GM18505 (cell line): Measurements from ENCODE around the gene SEMA3E.
"Not testable (repeated sequence)": the region's sequence is repeated elsewhere in the genome, so short reads cannot be mapped to it uniquely, and the experiment has no call there.

ENCODE experiments used
- ATAC-seq: cut with Tn5 transposase; IDR thresholded peaks from one replicate; pipeline ENCODE4 v1.9.1; 2021; ENCODE audit not compliant: unreplicated experiment
- POLR2A ChIP-seq: IDR thresholded peaks from 4 replicates; pipeline ENCODE4 v1.6.1; 2011; ENCODE audit warnings: borderline replicate concordance; ENCODE audit not compliant: insufficient read depth, insufficient read length; ENCODE audit errors: extremely low read depth

The SEMA3E gene

DNA sequence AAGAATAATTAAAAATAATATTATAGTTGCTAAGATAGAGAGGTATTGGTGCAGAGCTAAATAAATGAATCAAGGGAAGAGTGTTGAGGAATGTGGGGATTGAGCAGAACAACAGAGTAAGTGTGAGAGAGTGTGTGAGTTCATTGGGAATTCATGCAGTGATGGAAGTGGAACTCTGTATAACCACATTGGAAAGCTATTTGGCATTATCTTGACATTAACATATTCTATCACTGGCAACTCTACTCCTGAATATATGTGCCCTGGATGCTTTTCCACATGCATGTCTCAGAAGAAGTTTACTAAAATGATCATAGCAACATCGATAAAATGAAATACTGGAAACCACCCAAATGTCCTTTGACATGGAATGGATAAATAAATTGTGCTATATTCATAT, 164.1 kb downstream of the SEMA3E start:
- no peak for ATAC-seq
- TF ChIP-seq POLR2A: no peak

GRCh38 chr7:83484266-83484665, 164.7 kb downstream of the SEMA3E start:
- TF ChIP-seq POLR2A: no peak
- ATAC-seq: no peak

GRCh38 chr7:83478616-83479015, 170.3 kb downstream of the SEMA3E start:
- ATAC-seq: no peak

GRCh38 chr7:83476511-83477050, 172.4 kb downstream of the SEMA3E start:
- ATAC-seq: no peak
- no peak for TF ChIP-seq POLR2A

More at GRCh38 chr7:83478616-83479015, 170.3 kb downstream of the SEMA3E start:
- no peak for TF ChIP-seq POLR2A

DNA sequence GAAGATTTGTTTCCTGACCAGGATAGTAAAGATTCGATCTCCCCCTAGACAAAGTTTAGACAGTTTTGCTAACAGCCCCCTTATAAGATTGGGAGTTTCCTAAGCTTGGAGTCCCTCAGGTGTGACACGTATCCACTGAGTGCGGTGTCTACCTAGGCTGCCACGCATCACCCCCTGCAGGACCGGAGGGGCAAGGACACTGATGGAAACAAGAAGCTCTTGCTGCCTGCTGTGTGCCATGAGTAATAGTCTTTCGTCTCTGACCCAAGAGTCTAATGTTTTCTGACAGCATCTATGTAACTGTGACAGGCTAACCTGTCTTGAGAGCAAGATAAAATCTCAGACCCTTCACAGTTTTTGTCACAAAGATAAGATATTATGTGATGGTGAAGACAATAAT, 173.5 kb downstream of the SEMA3E start:
- no peak for TF ChIP-seq POLR2A
- ATAC-seq: no peak

- no peak for TF ChIP-seq POLR2A
- ATAC-seq: no peak
These were observed 176.6 kb downstream of the SEMA3E start for GRCh38 chr7:83472376-83472775.

GRCh38 chr7:83469491-83469890, 179.4 kb downstream of the SEMA3E start:
- no peak for TF ChIP-seq POLR2A
- ATAC-seq: no peak

GRCh38 chr7:83469076-83469475, 179.9 kb downstream of the SEMA3E start:
- no peak for ATAC-seq
- TF ChIP-seq POLR2A: no peak

GRCh38 chr7:83468251-83468739, 180.6 kb downstream of the SEMA3E start:
- no peak for TF ChIP-seq POLR2A
- peak; percentile 98 for ATAC-seq

GRCh38 chr7:83467493-83467892, 181.4 kb downstream of the SEMA3E start:
- no peak for TF ChIP-seq POLR2A
- ATAC-seq: no peak

- ATAC-seq: no peak
- TF ChIP-seq POLR2A: no peak
These were observed 182.0 kb downstream of the SEMA3E start for GRCh38 chr7:83466956-83467355.

- ATAC-seq: no peak
- no peak for TF ChIP-seq POLR2A
These were observed 182.6 kb downstream of the SEMA3E start for GRCh38 chr7:83466187-83466923.

DNA sequence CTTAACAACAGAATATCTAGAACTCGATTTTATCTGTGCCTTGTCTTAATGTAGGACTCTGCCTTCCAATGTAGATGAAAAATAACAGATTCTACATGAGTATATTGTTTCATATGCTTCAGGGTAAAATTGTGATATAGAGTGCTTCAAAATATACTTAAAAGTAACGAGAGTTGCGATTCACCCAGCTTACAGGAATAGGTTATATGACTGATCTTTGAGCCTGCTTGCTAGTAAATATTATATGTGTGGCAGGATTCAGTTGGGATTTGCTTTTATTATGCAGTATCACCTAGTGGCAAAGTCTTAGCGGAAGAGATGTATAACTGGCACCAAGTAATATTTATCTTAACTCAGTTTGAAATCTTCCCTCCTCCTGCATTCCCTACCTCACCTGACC, 183.3 kb downstream of the SEMA3E start:
- ATAC-seq: no peak
- no peak for TF ChIP-seq POLR2A

GRCh38 chr7:83461820-83462219, 187.1 kb downstream of the SEMA3E start:
- ATAC-seq: not testable (repeated sequence)

DNA sequence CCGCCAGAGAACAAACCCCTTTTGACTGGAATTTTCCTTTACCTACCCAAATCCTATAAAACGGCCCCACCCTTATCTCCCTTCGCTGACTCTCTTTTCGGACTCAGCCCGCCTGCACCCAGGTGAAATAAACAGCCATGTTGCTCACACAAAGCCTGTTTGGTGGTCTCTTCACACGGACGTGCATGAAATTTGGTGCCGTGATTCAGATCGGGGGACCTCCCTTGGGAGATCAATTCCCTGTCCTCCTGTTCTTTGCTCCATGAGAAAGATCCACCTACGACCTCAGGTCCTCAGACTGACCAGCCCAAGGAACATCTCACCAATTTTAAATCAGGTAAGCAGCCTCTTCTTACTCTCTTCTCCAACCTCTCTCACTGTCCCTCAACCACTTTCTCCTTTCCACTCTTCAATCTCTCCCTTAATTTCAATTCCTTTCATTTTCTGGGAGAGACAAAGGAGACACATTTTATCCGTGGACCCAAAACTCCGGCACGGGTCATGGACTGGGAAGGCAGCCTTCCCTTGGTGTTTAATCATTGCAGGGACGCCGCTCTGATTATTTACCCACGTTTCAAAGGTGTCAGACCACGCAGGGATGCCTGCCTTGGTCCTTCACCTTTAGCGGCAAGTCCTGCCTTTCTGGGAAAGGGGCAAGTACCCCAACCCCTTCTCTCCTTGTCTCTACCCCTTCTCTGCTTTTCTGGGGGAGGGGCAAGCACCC, 188.8 kb downstream of the SEMA3E start:
- not testable (repeated sequence) for ATAC-seq

GRCh38 chr7:83459101-83459929, 189.6 kb downstream of the SEMA3E start:
- not testable (repeated sequence) for ATAC-seq
